Thoracic aorta endothelial cell (primary cell): ENCODE data around the gene CD82. TPM values are rescaled to one million over a fixed set of nuclear protein-coding genes. Genes with fewer than 3 reads are reported as not detected.

Source experiments
- small RNA-seq: library from RNA; depleted of rRNA; stranded (forward); fragments of <200 nt; gene quantifications from one replicate; pipeline ENCODE3, GENCODE V24; 2012
- total RNA-seq: library from RNA; depleted of rRNA; stranded (reverse); fragments of >200 nt; gene quantifications from 2 replicates; pipeline ENCODE4 v1.2.3, GENCODE V29; 2012

The CD82 gene, protein sequence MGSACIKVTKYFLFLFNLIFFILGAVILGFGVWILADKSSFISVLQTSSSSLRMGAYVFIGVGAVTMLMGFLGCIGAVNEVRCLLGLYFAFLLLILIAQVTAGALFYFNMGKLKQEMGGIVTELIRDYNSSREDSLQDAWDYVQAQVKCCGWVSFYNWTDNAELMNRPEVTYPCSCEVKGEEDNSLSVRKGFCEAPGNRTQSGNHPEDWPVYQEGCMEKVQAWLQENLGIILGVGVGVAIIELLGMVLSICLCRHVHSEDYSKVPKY
- total RNA-seq: 12.2 and 12.4 TPM in 2 replicates

DNA sequence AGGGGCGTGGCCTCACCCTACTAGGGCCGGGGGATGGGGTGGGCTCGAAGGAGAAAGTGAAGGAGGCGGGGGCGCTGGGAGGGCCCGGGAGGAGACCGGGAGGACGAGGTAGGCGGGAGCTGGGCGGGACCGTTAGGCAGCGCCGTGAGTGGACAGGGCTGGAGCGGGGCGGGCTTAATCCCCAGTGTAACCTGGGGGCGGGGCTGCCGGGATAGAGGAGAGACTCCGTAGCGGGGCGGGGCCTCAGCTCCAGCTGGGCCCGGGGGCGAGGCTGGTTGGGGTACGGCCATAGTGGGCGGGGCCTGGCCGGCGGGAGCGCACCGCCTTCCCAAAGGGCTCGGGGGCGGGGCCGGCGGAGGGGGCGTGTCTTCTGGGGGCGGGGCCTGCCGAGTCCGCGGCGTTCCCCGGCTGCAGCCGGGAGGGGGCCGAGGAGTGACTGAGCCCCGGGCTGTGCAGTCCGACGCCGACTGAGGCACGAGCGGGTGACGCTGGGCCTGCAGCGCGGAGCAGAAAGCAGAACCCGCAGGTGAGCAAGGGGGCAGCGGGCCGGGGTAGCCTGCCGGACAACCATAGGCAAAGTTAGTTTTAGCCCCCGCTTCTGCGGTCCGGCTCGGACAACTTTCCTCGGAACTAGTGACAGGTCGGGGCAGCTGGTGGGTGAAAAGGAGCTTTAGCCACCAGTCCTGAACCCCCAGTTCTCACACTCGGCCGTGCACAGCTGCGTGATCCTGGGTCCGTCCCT is at the start of gene CD82:
Gene CD82, plus strand, starts transcription at position 453 of the 742 bp plus-strand sequence. CDS start 29,000 bp downstream, outside the sequence.

Small RNA genes lying within 50 kb of the gene (small RNA-seq; reads per million reads assigned to genes)
- gene AC104010.1: not detected

Other genes with a start within 250 kb of the CD82 start
- 11.7 and 17.8 TPM in 2 replicates for gene TSPAN18, start 161.3 kb downstream of the CD82 start, total RNA-seq